Measurements from ENCODE around the gene ALDH18A1. TPM values are rescaled to one million over a fixed set of nuclear protein-coding genes. Genes with fewer than 3 reads are reported as not detected.

ALDH18A1 gene
- total and polyA plus RNA-seq, 2 donors (not counting 3 experiments of a cell fraction or from before 2014, with no cell fraction given) = 53.2 to 92.6 TPM

DNA sequence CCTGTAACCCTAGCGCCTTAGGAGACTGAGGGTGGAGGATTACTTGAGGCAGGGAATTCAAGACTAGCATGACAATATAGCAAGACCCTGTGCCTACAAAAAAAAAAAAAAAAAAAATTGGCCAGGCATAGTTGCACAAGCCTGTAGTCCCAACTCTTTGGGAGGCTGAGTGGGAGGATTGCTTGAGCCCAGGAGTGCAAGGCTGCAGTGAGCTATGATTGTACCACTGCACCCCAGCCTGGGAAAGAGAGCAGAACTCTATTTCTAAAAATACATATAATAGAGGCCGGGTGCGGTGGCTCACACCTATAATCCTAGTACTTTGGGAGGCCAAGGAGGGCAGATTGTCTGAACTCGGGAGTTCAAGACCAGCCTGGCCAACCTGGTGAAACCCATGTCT lies 85.1 kb downstream of the ALDH18A1 start:
- H3K9ac ChIP-seq (replicated peaks; ENCODE audit: extremely low read depth, insufficient read depth, low read length) = no peak overlapping the region
- no peak overlapping the region for H3K4me2 ChIP-seq (ENCODE audit: insufficient read depth, low read length)
- CTCF ChIA-PET = interaction anchor here (1.4 kb wide), 1 partner anchor 140 kb away, joined by 3 read pairs; no protein-coding TSS in a partner anchor
- dilution Hi-C loops (cut with MboI; ENCODE audit: extremely low pct_ligation_motif_present, low sequenced_read_pairs) (no loop called here), intact Hi-C loops (cut with micrococcal nuclease) (no loop called here)
- H3K4me1 ChIP-seq (ENCODE audit: control insufficient read depth, extremely low read depth, insufficient read depth, low read length) = no peaks in the 10 kb centered on the region
- H4K20me1 ChIP-seq (replicated peaks; ENCODE audit: control insufficient read depth, extremely low read depth, insufficient read depth, low read length) = no peaks in the 10 kb centered on the region
- DNase-seq (ENCODE audit: low read depth, low spot score) (no peak), FAIRE-seq (no peak)
- H3K4me3 ChIP-seq (replicated peaks in 1 of 3; ENCODE audit: insufficient read depth in 1 of 3, low read depth in 1 of 3, low read length in 3 of 3) = no peak overlapping the region
- no peaks in the 10 kb centered on the region for H3K79me2 ChIP-seq (ENCODE audit: control insufficient read depth, insufficient read depth, low read length)
- H3K36me3 ChIP-seq (ENCODE audit: control insufficient read depth in 2 of 2, extremely low read depth in 1 of 2, insufficient read depth in 2 of 2, low read length in 2 of 2) = no peaks in the 10 kb centered on the region
- no peaks in the 10 kb centered on the region for H3K9me1 ChIP-seq (replicated peaks; ENCODE audit: control insufficient read depth, extremely low read depth, insufficient read depth, low read length)
- H3K27me3 ChIP-seq (ENCODE audit: control insufficient read depth in 2 of 2, insufficient read depth in 2 of 2, low read length in 2 of 2) = peaks cover 3 to 9% of the 10 kb centered on the region in 2 experiments
- no TSS peak for BruUV-seq (replicated peaks)
- no peak for TF ChIP-seq GATA2 (IDR thresholded peaks at IDR 0.05; ENCODE audit: insufficient read depth, insufficient read length, low read depth, low read length)
- no peaks in the 10 kb centered on the region for H3K9me3 ChIP-seq (replicated peaks; ENCODE audit: control insufficient read depth, insufficient read depth, low read length)
- no peak overlapping the region for H3K27ac ChIP-seq (ENCODE audit: insufficient read depth, low read depth, low read length)
- POLR2A ChIA-PET = no interaction called here
- H2AFZ ChIP-seq (ENCODE audit: low read depth, low read length) = no peak overlapping the region

DNA sequence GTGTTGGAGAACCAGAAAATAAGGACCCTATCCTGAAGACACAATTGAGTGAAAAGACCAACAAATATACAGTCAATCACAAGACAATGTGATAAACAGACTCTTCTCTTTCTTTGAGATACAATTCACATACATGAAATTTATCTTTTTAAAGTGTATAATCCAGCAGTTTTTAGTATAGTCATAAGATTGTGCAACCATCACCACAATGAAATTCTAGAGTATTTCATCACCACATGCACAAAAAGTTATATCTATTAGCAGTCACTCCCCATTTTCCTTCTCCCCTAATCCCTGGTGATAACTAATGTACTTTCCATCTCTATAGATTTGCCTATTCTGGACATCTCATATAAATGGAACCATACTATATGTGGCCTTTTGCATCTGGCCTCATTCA lies 87.1 kb downstream of the ALDH18A1 start:
- DNase-seq (ENCODE audit: low read depth, low spot score) = no peak
- FAIRE-seq = no peak
- intact Hi-C loops (cut with micrococcal nuclease) = no loop called here
- Histone ChIP-seq H3K4me2 (ENCODE audit: insufficient read depth, low read length) (no peak overlapping the region), H3K4me3 (replicated peaks in 1 of 3; ENCODE audit: insufficient read depth in 1 of 3, low read depth in 1 of 3, low read length in 3 of 3) (no peak overlapping the region), H3K9me1 (replicated peaks; ENCODE audit: control insufficient read depth, extremely low read depth, insufficient read depth, low read length) (no peaks in the 10 kb centered on the region), H3K4me1 (ENCODE audit: control insufficient read depth, extremely low read depth, insufficient read depth, low read length) (no peaks in the 10 kb centered on the region), H4K20me1 (replicated peaks; ENCODE audit: control insufficient read depth, extremely low read depth, insufficient read depth, low read length) (no peaks in the 10 kb centered on the region), H3K27me3 (ENCODE audit: control insufficient read depth in 2 of 2, insufficient read depth in 2 of 2, low read length in 2 of 2) (peaks cover 2 to 10% of the 10 kb centered on the region in 2 experiments), H3K9ac (replicated peaks; ENCODE audit: extremely low read depth, insufficient read depth, low read length) (no peak overlapping the region), H3K79me2 (ENCODE audit: control insufficient read depth, insufficient read depth, low read length) (no peaks in the 10 kb centered on the region), H3K27ac (ENCODE audit: insufficient read depth, low read depth, low read length) (no peak overlapping the region), H3K36me3 (ENCODE audit: control insufficient read depth in 2 of 2, extremely low read depth in 1 of 2, insufficient read depth in 2 of 2, low read length in 2 of 2) (no peaks in the 10 kb centered on the region), H3K9me3 (replicated peaks; ENCODE audit: control insufficient read depth, insufficient read depth, low read length) (no peaks in the 10 kb centered on the region), H2AFZ (ENCODE audit: low read depth, low read length) (no peak overlapping the region)
- CTCF ChIA-PET = no interaction called here
- BruUV-seq (replicated peaks) = no TSS peak
- no peak for TF ChIP-seq JUN (IDR thresholded peaks at IDR 0.05; ENCODE audit: borderline replicate concordance, insufficient read depth, insufficient read length, low read depth)
- TF ChIP-seq, protein P1, sequence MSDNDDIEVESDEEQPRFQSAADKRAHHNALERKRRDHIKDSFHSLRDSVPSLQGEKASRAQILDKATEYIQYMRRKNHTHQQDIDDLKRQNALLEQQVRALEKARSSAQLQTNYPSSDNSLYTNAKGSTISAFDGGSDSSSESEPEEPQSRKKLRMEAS (IDR thresholded peaks at IDR 0.05; ENCODE audit: insufficient read depth, insufficient read length) = no peak
- TF ChIP-seq POLR2AphosphoS5 (IDR thresholded peaks at IDR 0.05; ENCODE audit: insufficient read depth, low read depth, low read length) = no peak
- no peak for TF ChIP-seq GATA2 (IDR thresholded peaks at IDR 0.05; ENCODE audit: insufficient read depth, insufficient read length, low read depth, low read length)
- TF ChIP-seq FOS (IDR thresholded peaks at IDR 0.05; ENCODE audit: borderline replicate concordance, insufficient read depth, low read length) = no peak
- TF ChIP-seq, protein P2, sequence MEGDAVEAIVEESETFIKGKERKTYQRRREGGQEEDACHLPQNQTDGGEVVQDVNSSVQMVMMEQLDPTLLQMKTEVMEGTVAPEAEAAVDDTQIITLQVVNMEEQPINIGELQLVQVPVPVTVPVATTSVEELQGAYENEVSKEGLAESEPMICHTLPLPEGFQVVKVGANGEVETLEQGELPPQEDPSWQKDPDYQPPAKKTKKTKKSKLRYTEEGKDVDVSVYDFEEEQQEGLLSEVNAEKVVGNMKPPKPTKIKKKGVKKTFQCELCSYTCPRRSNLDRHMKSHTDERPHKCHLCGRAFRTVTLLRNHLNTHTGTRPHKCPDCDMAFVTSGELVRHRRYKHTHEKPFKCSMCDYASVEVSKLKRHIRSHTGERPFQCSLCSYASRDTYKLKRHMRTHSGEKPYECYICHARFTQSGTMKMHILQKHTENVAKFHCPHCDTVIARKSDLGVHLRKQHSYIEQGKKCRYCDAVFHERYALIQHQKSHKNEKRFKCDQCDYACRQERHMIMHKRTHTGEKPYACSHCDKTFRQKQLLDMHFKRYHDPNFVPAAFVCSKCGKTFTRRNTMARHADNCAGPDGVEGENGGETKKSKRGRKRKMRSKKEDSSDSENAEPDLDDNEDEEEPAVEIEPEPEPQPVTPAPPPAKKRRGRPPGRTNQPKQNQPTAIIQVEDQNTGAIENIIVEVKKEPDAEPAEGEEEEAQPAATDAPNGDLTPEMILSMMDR (IDR thresholded peaks at IDR 0.05; ENCODE audit: extremely low read depth in 1 of 2, insufficient read depth in 1 of 2, low read depth in 1 of 2, low read length in 2 of 2) = no peak
- no peak for TF ChIP-seq POLR2A (IDR thresholded peaks at IDR 0.05; ENCODE audit: low read depth, low read length)
- TF ChIP-seq EZH2 (IDR thresholded peaks at IDR 0.05; ENCODE audit: borderline replicate concordance, low read depth, low read length, severe bottlenecking) = no peak
- no peak for TF ChIP-seq MYC (IDR thresholded peaks at IDR 0.05; ENCODE audit: low read depth, low read length)
- dilution Hi-C loops (cut with MboI; ENCODE audit: extremely low pct_ligation_motif_present, low sequenced_read_pairs) = no loop called here
- POLR2A ChIA-PET = no interaction called here
